OCI-LY7 (cell line): Measurements from ENCODE around the gene PHF24.

Experiments used
- EZH2phosphoT487 ChIP-seq: fragments of 200-600 bp; sonication (generic); IDR thresholded peaks from 2 replicates; pipeline ENCODE4 v1.6.1; 2018; ENCODE audit warnings: low read depth, borderline replicate concordance, mild to moderate bottlenecking, mixed run types, antibody characterized with exemption, low read length, moderate library complexity, mixed read lengths
- TF ChIP-seq, protein P1 (sequence below): fragments of 200-600 bp; sonication (generic); conservative IDR thresholded peaks from 2 replicates; pipeline ENCODE4 v1.5.1; 2014; ENCODE audit warnings: mild to moderate bottlenecking, antibody characterized with exemption, low read length, moderate library complexity, mixed read lengths

GRCh38 chr9:35014517-35014916 lies 56.4 kb downstream of the PHF24 start:
- TF ChIP-seq, protein P1, sequence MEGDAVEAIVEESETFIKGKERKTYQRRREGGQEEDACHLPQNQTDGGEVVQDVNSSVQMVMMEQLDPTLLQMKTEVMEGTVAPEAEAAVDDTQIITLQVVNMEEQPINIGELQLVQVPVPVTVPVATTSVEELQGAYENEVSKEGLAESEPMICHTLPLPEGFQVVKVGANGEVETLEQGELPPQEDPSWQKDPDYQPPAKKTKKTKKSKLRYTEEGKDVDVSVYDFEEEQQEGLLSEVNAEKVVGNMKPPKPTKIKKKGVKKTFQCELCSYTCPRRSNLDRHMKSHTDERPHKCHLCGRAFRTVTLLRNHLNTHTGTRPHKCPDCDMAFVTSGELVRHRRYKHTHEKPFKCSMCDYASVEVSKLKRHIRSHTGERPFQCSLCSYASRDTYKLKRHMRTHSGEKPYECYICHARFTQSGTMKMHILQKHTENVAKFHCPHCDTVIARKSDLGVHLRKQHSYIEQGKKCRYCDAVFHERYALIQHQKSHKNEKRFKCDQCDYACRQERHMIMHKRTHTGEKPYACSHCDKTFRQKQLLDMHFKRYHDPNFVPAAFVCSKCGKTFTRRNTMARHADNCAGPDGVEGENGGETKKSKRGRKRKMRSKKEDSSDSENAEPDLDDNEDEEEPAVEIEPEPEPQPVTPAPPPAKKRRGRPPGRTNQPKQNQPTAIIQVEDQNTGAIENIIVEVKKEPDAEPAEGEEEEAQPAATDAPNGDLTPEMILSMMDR, result no peak
- TF ChIP-seq EZH2phosphoT487, result no peak
